T-helper 22 cell (primary cell): ENCODE measurements around the gene DSCAM.

ENCODE experiments used
- DNase-seq: peaks from one replicate; pipeline ENCODE4 v3.0.0-alpha.2; 2020; ENCODE audit warnings: low read depth

The DSCAM gene

GRCh38 chr21:40840401-40841125 is 6.4 kb downstream of the DSCAM start:
- DNase-seq, result no peak

- DNase-seq, result no peak
Measured at GRCh38 chr21:40839521-40839920, 7.4 kb downstream of the DSCAM start.

GRCh38 chr21:40837456-40837855 is 9.5 kb downstream of the DSCAM start:
- no peak for DNase-seq

- no peak for DNase-seq
Measured at GRCh38 chr21:40835184-40835694, 11.7 kb downstream of the DSCAM start.

- no peak for DNase-seq
Measured at GRCh38 chr21:40833184-40833583, 13.8 kb downstream of the DSCAM start.

- DNase-seq, result no peak
Measured at GRCh38 chr21:40832316-40832715, 14.6 kb downstream of the DSCAM start.

- DNase-seq, result no peak
Measured at GRCh38 chr21:40830836-40831235, 16.1 kb downstream of the DSCAM start.

- no peak for DNase-seq
Measured at GRCh38 chr21:40829791-40830190, 17.2 kb downstream of the DSCAM start.

GRCh38 chr21:40829308-40829707 is 17.6 kb downstream of the DSCAM start:
- no peak for DNase-seq

- no peak for DNase-seq
Measured at GRCh38 chr21:40827509-40827908, 19.4 kb downstream of the DSCAM start.

- DNase-seq, result no peak
Measured at GRCh38 chr21:40819071-40819900, 27.7 kb downstream of the DSCAM start.

GRCh38 chr21:40813918-40814317 is 33.0 kb downstream of the DSCAM start:
- DNase-seq, result no peak

GRCh38 chr21:40809673-40810197 is 37.2 kb downstream of the DSCAM start:
- no peak for DNase-seq

- no peak for DNase-seq
Measured at GRCh38 chr21:40803101-40803500, 43.9 kb downstream of the DSCAM start.

- DNase-seq, result no peak
Measured at GRCh38 chr21:40800126-40800525, 46.8 kb downstream of the DSCAM start.

- no peak for DNase-seq
Measured at GRCh38 chr21:40797891-40798290, 49.1 kb downstream of the DSCAM start.

- DNase-seq, result no peak
Measured at GRCh38 chr21:40797410-40797809, 49.5 kb downstream of the DSCAM start.

- DNase-seq, result no peak
Measured at GRCh38 chr21:40796464-40796863, 50.5 kb downstream of the DSCAM start.

GRCh38 chr21:40795313-40795712 is 51.6 kb downstream of the DSCAM start:
- no peak for DNase-seq

- DNase-seq, result no peak
Measured at GRCh38 chr21:40792691-40793456, 54.1 kb downstream of the DSCAM start.

- DNase-seq, result no peak
Measured at GRCh38 chr21:40788635-40789034, 58.3 kb downstream of the DSCAM start.

GRCh38 chr21:40783404-40783803 is 63.6 kb downstream of the DSCAM start:
- no peak for DNase-seq
